Cardiac muscle cell (in vitro differentiated cells and primary cell): Measurements from ENCODE around the gene PPP1R12B. TPM values are rescaled to one million over a fixed set of nuclear protein-coding genes. Genes with fewer than 3 reads are reported as not detected.
"Not testable (repeated sequence)": the region's sequence is repeated elsewhere in the genome, so short reads cannot be mapped to it uniquely, and the experiment has no call there.

Experiments
- DNase-seq, 2 donors: peaks; one replicate each; pipeline versions ENCODE4 v3.0.0 to v3.0.0-alpha.2; 2010 to 2017; ENCODE audit warnings: low read depth in 1 of 2, low spot score in 1 of 2
- H3K27ac ChIP-seq: fragments of 200-600 bp; sonication (generic); 2 replicates; pipeline ENCODE4 v1.5.1; 2016
- H3K27me3 ChIP-seq: fragments of 200-600 bp; sonication (generic); 2 replicates; pipeline ENCODE4 v1.6.0; 2016; ENCODE audit warnings: control low read depth
- H3K36me3 ChIP-seq: fragments of 200-600 bp; sonication (generic); 2 replicates; pipeline ENCODE4 v1.5.1; 2016; ENCODE audit warnings: control low read depth
- H3K4me1 ChIP-seq: fragments of 200-600 bp; sonication (generic); 2 replicates; pipeline ENCODE4 v1.8.1; 2017; ENCODE audit warnings: low read depth, mild to moderate bottlenecking, mixed run types
- H3K4me3 ChIP-seq: fragments of 200-600 bp; sonication (generic); 2 replicates; pipeline ENCODE4 v1.5.1; 2016; ENCODE audit warnings: mild to moderate bottlenecking
- H3K9me3 ChIP-seq: fragments of 200-600 bp; sonication (generic); 2 replicates; pipeline ENCODE4 v1.5.1; 2017; ENCODE audit warnings: low read depth, mild to moderate bottlenecking, control low read depth
- CTCF ChIP-seq: IDR thresholded peaks from 2 replicates; pipeline ENCODE4 v1.5.1; 2012; ENCODE audit warnings: low read depth, mild to moderate bottlenecking, low read length
- polyA plus RNA-seq: library from polyadenylated mRNA; unstranded; fragments of >200 nt; fragmentation: Nextera tagmentation; extraction: Ambion mirVana; gene quantifications from 2 replicates; pipeline ENCODE4 v1.2.1, GENCODE V29; 2016
- total RNA-seq: library from RNA; depleted of rRNA; stranded (reverse); fragments of >200 nt; gene quantifications from 2 replicates; pipeline ENCODE4 v1.2.3, GENCODE V29; 2016

The PPP1R12B gene
- total and polyA plus RNA-seq, 2 experiments from 2014 or later: 109 to 340 TPM

GRCh38 chr1:202462342-202463076 lies 114.0 kb downstream of the PPP1R12B start:
- Histone ChIP-seq H3K27me3 (no peaks in the 10 kb centered on the region), H3K27ac (peak overlapping the region; percentile 94), H3K4me1 (peaks cover 39% of the 10 kb centered on the region), H3K36me3 (no peaks in the 10 kb centered on the region), H3K9me3 (no peaks in the 10 kb centered on the region), H3K4me3 (peak overlapping the region; percentile 48)
- DNase-seq: peak in 1 of 2 donors; percentile 97
- TF ChIP-seq CTCF: no peak

GRCh38 chr1:202464153-202464742 lies 115.7 kb downstream of the PPP1R12B start:
- TF ChIP-seq CTCF: peak; percentile 44
- Histone ChIP-seq H3K4me1 (peaks cover 35% of the 10 kb centered on the region), H3K4me3 (peak overlapping the region; percentile 48), H3K27ac (peak overlapping the region; percentile 94)
- not testable (repeated sequence) for H3K9me3 ChIP-seq, H3K27me3 ChIP-seq, H3K36me3 ChIP-seq
- DNase-seq: peak; percentile 45 to 68

- H3K27me3 ChIP-seq, DNase-seq, H3K36me3 ChIP-seq, H3K9me3 ChIP-seq: not testable (repeated sequence)
- H3K4me1 ChIP-seq: peaks cover 35% of the 10 kb centered on the region
- peak overlapping the region; percentile 18 for H3K27ac ChIP-seq
- H3K4me3 ChIP-seq: peak overlapping the region; percentile 48
Measured at GRCh38 chr1:202465644-202466270, 117.3 kb downstream of the PPP1R12B start.

- not testable (repeated sequence) for H3K27me3 ChIP-seq, H3K36me3 ChIP-seq, H3K9me3 ChIP-seq, DNase-seq
- Histone ChIP-seq H3K4me3 (peak overlapping the region; percentile 48), H3K27ac (peak overlapping the region; percentile 18), H3K4me1 (peaks cover 37% of the 10 kb centered on the region)
Measured at GRCh38 chr1:202466339-202466738, 117.8 kb downstream of the PPP1R12B start.

- not testable (repeated sequence) for H3K27me3 ChIP-seq, H3K27ac ChIP-seq, H3K36me3 ChIP-seq, DNase-seq, H3K9me3 ChIP-seq, H3K4me3 ChIP-seq
- peaks cover 36% of the 10 kb centered on the region for H3K4me1 ChIP-seq
Measured at GRCh38 chr1:202467381-202467780, 118.9 kb downstream of the PPP1R12B start.

GRCh38 chr1:202468695-202469094 lies 120.2 kb downstream of the PPP1R12B start:
- H3K4me3 ChIP-seq, H3K9me3 ChIP-seq, H3K27me3 ChIP-seq, H3K27ac ChIP-seq, H3K36me3 ChIP-seq, DNase-seq: not testable (repeated sequence)
- peaks cover 48% of the 10 kb centered on the region for H3K4me1 ChIP-seq

- not testable (repeated sequence) for H3K36me3 ChIP-seq, DNase-seq, H3K9me3 ChIP-seq, H3K27me3 ChIP-seq, H3K4me3 ChIP-seq, H3K27ac ChIP-seq
- peaks cover 51% of the 10 kb centered on the region for H3K4me1 ChIP-seq
Measured at GRCh38 chr1:202469123-202469522, 120.6 kb downstream of the PPP1R12B start.

- no peak for TF ChIP-seq CTCF
- no peak for DNase-seq
- Histone ChIP-seq H3K4me1 (peaks cover 57% of the 10 kb centered on the region), H3K27me3 (no peaks in the 10 kb centered on the region), H3K9me3 (no peaks in the 10 kb centered on the region), H3K36me3 (no peaks in the 10 kb centered on the region), H3K4me3 (no peak overlapping the region), H3K27ac (no peak overlapping the region)
Measured at GRCh38 chr1:202471246-202471645, 122.7 kb downstream of the PPP1R12B start.

- peak overlapping the region; percentile 80 for H3K27ac ChIP-seq
- not testable (repeated sequence) for H3K36me3 ChIP-seq, H3K27me3 ChIP-seq, H3K9me3 ChIP-seq
- H3K4me1 ChIP-seq: peaks cover 57% of the 10 kb centered on the region
- DNase-seq: peak in 1 of 2 donors; percentile 69
- peak overlapping the region; percentile 1 for H3K4me3 ChIP-seq
Measured at GRCh38 chr1:202472347-202473124, 124.0 kb downstream of the PPP1R12B start.
